H9 (cell line): ENCODE results near the gene S1PR5. TPM values are rescaled to one million over a fixed set of nuclear protein-coding genes. Genes with fewer than 3 reads are reported as not detected.

Experiments used
- DNase-seq: peaks from one replicate; pipeline ENCODE4 v3.0.0-alpha.2; 2017
- H2AFZ ChIP-seq: one replicate; pipeline ENCODE4 v1.6.1; 2013; ENCODE audit warnings: mild to moderate bottlenecking, low read length, control low read depth, moderate library complexity
- H2AK5ac ChIP-seq: 2 replicates; pipeline ENCODE4 v1.6.1; 2013; ENCODE audit warnings: low read length, control low read depth, mixed read lengths; ENCODE audit not compliant: insufficient read length
- H2BK120ac ChIP-seq: one replicate; pipeline ENCODE4 v1.6.1; 2013; ENCODE audit warnings: low read depth, mild to moderate bottlenecking, low read length, control low read depth, inconsistent platforms; ENCODE audit not compliant: poor library complexity, severe bottlenecking
- H2BK12ac ChIP-seq: 2 replicates; pipeline ENCODE4 v1.6.1; 2013; ENCODE audit warnings: low read length, control low read depth, mixed read lengths, low read depth; ENCODE audit not compliant: insufficient read length
- H2BK15ac ChIP-seq: 2 replicates; pipeline ENCODE4 v1.6.1; 2013; ENCODE audit warnings: low read depth, low read length, control low read depth
- H2BK20ac ChIP-seq: one replicate; pipeline ENCODE4 v1.6.1; 2013; ENCODE audit warnings: low read depth, mild to moderate bottlenecking, low read length, control low read depth, inconsistent platforms; ENCODE audit not compliant: poor library complexity, severe bottlenecking
- H2BK5ac ChIP-seq: 2 replicates; pipeline ENCODE4 v1.6.1; 2013; ENCODE audit warnings: low read length, control low read depth, mixed read lengths; ENCODE audit not compliant: insufficient read length
- H3K14ac ChIP-seq: 2 replicates; pipeline ENCODE4 v1.6.1; 2013; ENCODE audit warnings: low read length, control low read depth; ENCODE audit not compliant: insufficient read depth
- H3K18ac ChIP-seq: 2 replicates; pipeline ENCODE4 v1.6.1; 2013; ENCODE audit warnings: low read depth, mild to moderate bottlenecking, mixed read lengths, low read length, control low read depth; ENCODE audit not compliant: insufficient read length
- H3K23ac ChIP-seq: 2 replicates; pipeline ENCODE4 v1.6.1; 2013; ENCODE audit warnings: low read length, control low read depth, mixed read lengths, low read depth; ENCODE audit not compliant: insufficient read length
- H3K23me2 ChIP-seq: 2 replicates; pipeline ENCODE4 v1.6.1; 2013; ENCODE audit warnings: low read depth, mild to moderate bottlenecking, mixed read lengths, low read length, control low read depth; ENCODE audit not compliant: insufficient read length, poor library complexity, severe bottlenecking
- H3K27ac ChIP-seq: 2 replicates; pipeline ENCODE4 v1.5.1; 2013; ENCODE audit warnings: low read length, control low read depth, mixed read lengths, low read depth; ENCODE audit not compliant: insufficient read length
- H3K27me3 ChIP-seq: 2 replicates; pipeline ENCODE4 v1.6.1; 2013; ENCODE audit warnings: low read length, control low read depth, inconsistent platforms; ENCODE audit not compliant: insufficient read depth
- H3K4ac ChIP-seq: 2 replicates; pipeline ENCODE4 v1.6.1; 2013; ENCODE audit warnings: low read depth, mild to moderate bottlenecking, control low read depth, inconsistent platforms, low read length, moderate library complexity
- H3K4me1 ChIP-seq: 2 replicates; pipeline ENCODE4 v1.6.1; 2013; ENCODE audit warnings: low read length, control low read depth, inconsistent platforms; ENCODE audit not compliant: insufficient read depth
- H3K4me2 ChIP-seq: 2 replicates; pipeline ENCODE4 v1.6.1; 2013; ENCODE audit warnings: low read length, control low read depth, mixed read lengths; ENCODE audit not compliant: insufficient read length, insufficient read depth
- H3K56ac ChIP-seq: 2 replicates; pipeline ENCODE4 v1.6.1; 2013; ENCODE audit warnings: low read depth, mild to moderate bottlenecking, mixed read lengths, low read length, control low read depth; ENCODE audit not compliant: insufficient read length
- H3K79me1 ChIP-seq: 2 replicates; pipeline ENCODE4 v1.6.1; 2013; ENCODE audit warnings: low read depth, mild to moderate bottlenecking, moderate library complexity, low read length, control low read depth, inconsistent platforms; ENCODE audit not compliant: insufficient read depth, poor library complexity, severe bottlenecking
- H3K79me2 ChIP-seq: 2 replicates; pipeline ENCODE4 v1.6.1; 2013; ENCODE audit warnings: low read length, control low read depth, inconsistent platforms; ENCODE audit not compliant: insufficient read depth
- H3K9ac ChIP-seq: 2 replicates; pipeline ENCODE4 v1.6.1; 2013; ENCODE audit warnings: low read length, control low read depth, mixed read lengths; ENCODE audit not compliant: insufficient read length; ENCODE audit errors: extremely low read depth
- H3K9me3 ChIP-seq: one replicate; pipeline ENCODE4 v1.6.1; 2013; ENCODE audit warnings: low read depth, low read length, inconsistent platforms; ENCODE audit not compliant: control insufficient read depth
- H3T11ph ChIP-seq: one replicate; pipeline ENCODE4 v1.6.1; 2013; ENCODE audit warnings: mild to moderate bottlenecking, low read length, control low read depth, inconsistent platforms
- H4K20me1 ChIP-seq: one replicate; pipeline ENCODE4 v1.6.1; 2013; ENCODE audit not compliant: control insufficient read depth, insufficient read length, insufficient read depth
- H4K5ac ChIP-seq: 2 replicates; pipeline ENCODE4 v1.6.1; 2013; ENCODE audit warnings: low read depth, mild to moderate bottlenecking, mixed read lengths, low read length, control low read depth; ENCODE audit not compliant: insufficient read length
- H4K8ac ChIP-seq: replicated peaks from 2 replicates; pipeline ENCODE4 v1.6.1; 2013; ENCODE audit warnings: low read length, control low read depth, mixed read lengths, low read depth; ENCODE audit not compliant: insufficient read length
- H4K91ac ChIP-seq: 2 replicates; pipeline ENCODE4 v1.6.1; 2013; ENCODE audit warnings: low read depth, mild to moderate bottlenecking, moderate library complexity, mixed read lengths, low read length, control low read depth; ENCODE audit not compliant: insufficient read length
- H3K27ac Mint-ChIP-seq, 3 experiments: 2 replicates in 2 of 3; 3 replicates in 1 of 3; pipeline ENCODE4 v1.8.0; 2020 to 2021; ENCODE audit warnings: mixed read lengths in 3 of 3, mild to moderate bottlenecking in 1 of 3, moderate library complexity in 1 of 3
- H3K27me3 Mint-ChIP-seq: 2 replicates; pipeline ENCODE4 v1.8.0; 2021; ENCODE audit warnings: low read depth, mild to moderate bottlenecking, moderate library complexity, mixed read lengths
- H3K36me3 Mint-ChIP-seq, 3 experiments: 2 replicates in 2 of 3; 3 replicates in 1 of 3; pipeline ENCODE4 v1.8.0; 2020 to 2021; ENCODE audit warnings: low read depth in 3 of 3, mixed read lengths in 3 of 3; ENCODE audit not compliant: insufficient read depth in 1 of 3
- H3K4me1 Mint-ChIP-seq, 2 experiments: 2 replicates each; pipeline ENCODE4 v1.8.0; 2020; ENCODE audit warnings: mixed read lengths in 2 of 2
- H3K4me3 Mint-ChIP-seq, 2 experiments: 2 replicates in 1 of 2; 3 replicates in 1 of 2; pipeline ENCODE4 v1.8.0; 2020 to 2021; ENCODE audit warnings: mild to moderate bottlenecking in 2 of 2, mixed read lengths in 2 of 2, moderate library complexity in 1 of 2
- H3K9me3 Mint-ChIP-seq, 2 experiments: 2 replicates in 1 of 2; 3 replicates in 1 of 2; pipeline ENCODE4 v1.8.0; 2020; ENCODE audit warnings: mild to moderate bottlenecking in 2 of 2, mixed read lengths in 2 of 2, moderate library complexity in 1 of 2
- WGBS: extraction: QIAGEN DNeasy Blood & Tissue Kit; methylation state at CpG from one replicate; pipeline ENCODE4 v1.1.7; 2013; ENCODE audit warnings: missing lambda C conversion rate, low lambda C conversion rate, mixed read lengths; ENCODE audit not compliant: insufficient read length; ENCODE audit errors: extremely low coverage; 5-methylcytosine and 5-hydroxymethylcytosine counted together
- total RNA-seq: library from RNA; stranded (reverse); gene quantifications from 2 replicates; pipeline ENCODE4 v1.2.1, GENCODE V29; 2021
- TF ChIP-seq, protein P1 (sequence below): fragments of 200-600 bp; sonication (generic); conservative IDR thresholded peaks from 3 replicates; pipeline ENCODE4 v1.8.0; 2021; ENCODE audit warnings: antibody characterized with exemption, mild to moderate bottlenecking

The S1PR5 gene
- total RNA-seq, 1 experiment from 2014 or later, result 8.1 TPM

DNA sequence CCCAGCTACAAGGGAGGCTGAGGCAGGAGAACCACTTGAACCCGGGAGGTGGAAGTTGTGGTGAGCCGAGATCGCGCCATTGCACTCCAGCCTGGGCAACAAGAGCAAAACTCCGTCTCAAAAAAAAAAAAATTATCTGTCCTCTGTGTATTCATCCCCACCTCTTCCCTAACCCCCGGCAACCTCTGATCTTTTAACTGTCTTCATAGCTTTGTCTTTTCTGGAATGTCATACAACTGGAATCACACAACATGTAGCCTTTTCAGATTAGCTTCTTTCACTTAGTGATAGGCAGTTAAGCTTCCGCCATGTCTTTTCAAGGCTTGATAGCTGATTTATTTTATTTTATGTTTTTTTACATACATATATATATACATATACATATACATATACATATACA is 8.4 kb upstream of the S1PR5 start:
- Histone ChIP-seq H3K4me2 (no peak overlapping the region), H3K79me1 (no peaks in the 10 kb centered on the region)
- H3K27me3 Mint-ChIP-seq, result peaks cover 3% of the 10 kb centered on the region

More for the DNA sequence above, 8.4 kb upstream of the S1PR5 start:
- H3K79me2 ChIP-seq, result no peaks in the 10 kb centered on the region
- no peak overlapping the region for H2BK5ac ChIP-seq
- H4K20me1 ChIP-seq, result no peaks in the 10 kb centered on the region
- no peak overlapping the region for H2AK5ac ChIP-seq
- H2AFZ ChIP-seq, result no peak overlapping the region
- no peak overlapping the region for H3T11ph ChIP-seq
- H2BK15ac ChIP-seq, result no peak overlapping the region
- no peak overlapping the region for H3K18ac ChIP-seq
- H3K23ac ChIP-seq, result no peak overlapping the region
- H3K4ac ChIP-seq, result no peak overlapping the region
- H4K91ac ChIP-seq, result no peak overlapping the region
- no peaks in the 10 kb centered on the region for H3K27me3 ChIP-seq
- H2BK120ac ChIP-seq, result no peak overlapping the region
- no peak overlapping the region for H3K27ac ChIP-seq
- H3K9ac ChIP-seq, result no peak overlapping the region
- no CpG with 5 or more reads among the region's 7 CpGs for WGBS
- H3K9me3 Mint-ChIP-seq, result no peaks in the 10 kb centered on the region
- H2BK20ac ChIP-seq, result no peak overlapping the region
- DNase-seq, result no peak
- H3K27ac Mint-ChIP-seq, result no peak overlapping the region
- H3K36me3 Mint-ChIP-seq, result no peaks in the 10 kb centered on the region
- H3K14ac ChIP-seq, result no peak overlapping the region
- H4K5ac ChIP-seq, result no peak overlapping the region
- H3K56ac ChIP-seq, result no peak overlapping the region
- no peak overlapping the region for H2BK12ac ChIP-seq
- H3K9me3 ChIP-seq, result no peaks in the 10 kb centered on the region
- H3K4me1 ChIP-seq, result no peaks in the 10 kb centered on the region
- H3K23me2 ChIP-seq, result no peaks in the 10 kb centered on the region
- TF ChIP-seq, protein P1, sequence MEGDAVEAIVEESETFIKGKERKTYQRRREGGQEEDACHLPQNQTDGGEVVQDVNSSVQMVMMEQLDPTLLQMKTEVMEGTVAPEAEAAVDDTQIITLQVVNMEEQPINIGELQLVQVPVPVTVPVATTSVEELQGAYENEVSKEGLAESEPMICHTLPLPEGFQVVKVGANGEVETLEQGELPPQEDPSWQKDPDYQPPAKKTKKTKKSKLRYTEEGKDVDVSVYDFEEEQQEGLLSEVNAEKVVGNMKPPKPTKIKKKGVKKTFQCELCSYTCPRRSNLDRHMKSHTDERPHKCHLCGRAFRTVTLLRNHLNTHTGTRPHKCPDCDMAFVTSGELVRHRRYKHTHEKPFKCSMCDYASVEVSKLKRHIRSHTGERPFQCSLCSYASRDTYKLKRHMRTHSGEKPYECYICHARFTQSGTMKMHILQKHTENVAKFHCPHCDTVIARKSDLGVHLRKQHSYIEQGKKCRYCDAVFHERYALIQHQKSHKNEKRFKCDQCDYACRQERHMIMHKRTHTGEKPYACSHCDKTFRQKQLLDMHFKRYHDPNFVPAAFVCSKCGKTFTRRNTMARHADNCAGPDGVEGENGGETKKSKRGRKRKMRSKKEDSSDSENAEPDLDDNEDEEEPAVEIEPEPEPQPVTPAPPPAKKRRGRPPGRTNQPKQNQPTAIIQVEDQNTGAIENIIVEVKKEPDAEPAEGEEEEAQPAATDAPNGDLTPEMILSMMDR, result no peak
- no peak overlapping the region for H3K4me3 Mint-ChIP-seq
- no peak overlapping the region for H4K8ac ChIP-seq
- H3K4me1 Mint-ChIP-seq, result no peaks in the 10 kb centered on the region
